ENCODE results near the gene SAMD1. TPM values are rescaled to one million over a fixed set of nuclear protein-coding genes. Genes with fewer than 3 reads are reported as not detected.
A peak's percentile ranks its signal among the peaks of the same experiment; 100 is the strongest.

SAMD1 gene
- total and polyA plus RNA-seq, 9 of the 15 experiments (the other 6 are each of a cell fraction or from before 2014, with no cell fraction given): 2.9 to 96.0 (median 43.5) TPM

DNA sequence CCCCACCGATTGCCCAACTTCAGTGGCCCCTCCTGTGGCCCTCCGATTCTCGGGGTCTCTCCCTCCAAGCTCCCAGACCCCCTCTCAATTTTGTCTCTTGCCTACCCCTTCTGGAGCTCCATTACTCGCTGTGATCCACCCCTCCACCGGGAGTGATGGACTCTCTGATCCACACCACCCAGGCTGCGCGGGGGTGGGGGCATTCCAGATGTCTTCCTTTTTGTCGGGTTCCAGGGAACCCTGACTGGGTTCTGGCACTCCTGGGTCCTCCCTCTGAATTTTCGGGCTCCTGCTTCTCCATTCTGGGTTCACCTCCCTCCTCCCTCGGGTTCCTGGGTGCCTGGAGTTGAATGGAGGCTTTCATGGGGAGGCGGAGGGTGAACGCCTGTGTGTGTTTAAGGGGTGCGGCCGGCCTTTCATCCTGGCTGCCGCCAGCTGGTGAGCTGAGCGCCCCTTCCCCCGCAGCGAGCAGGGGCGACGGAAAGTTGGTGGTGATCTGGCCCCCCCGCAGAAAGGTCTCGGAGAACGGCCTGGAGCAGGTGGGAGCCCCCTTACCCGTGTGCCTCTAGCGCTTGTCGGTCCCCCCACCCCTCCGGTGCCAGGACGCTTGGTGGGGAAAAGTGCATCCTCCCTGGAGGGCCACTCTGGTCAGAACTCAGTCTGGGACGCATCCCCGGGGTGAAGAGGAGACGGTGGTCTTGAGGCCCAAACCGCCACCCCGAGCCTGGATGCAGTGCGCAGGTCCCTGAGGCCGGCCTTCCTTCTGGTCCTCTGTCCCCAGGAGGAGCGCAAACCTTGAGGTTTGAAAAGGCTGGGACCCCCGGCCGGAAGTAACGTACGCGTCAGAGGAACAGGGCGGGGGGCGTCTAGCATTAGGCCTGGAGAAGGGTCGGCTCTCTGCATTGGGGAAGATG is 16.4 kb downstream of the SAMD1 start (continued):
- no peak for TF ChIP-seq TCF7L2 (IDR thresholded peaks at IDR 0.05; ENCODE audit: low read depth, low read length)
- peak in 1 of 2 experiments; percentile 21; a peak in 1 of 4 replicates for TF ChIP-seq SIN3A (IDR thresholded peaks at IDR 0.05; ENCODE audit: borderline replicate concordance in 2 of 2, control insufficient read depth in 1 of 2, low read depth in 2 of 2, low read length in 2 of 2)
- TF ChIP-seq, protein P1, sequence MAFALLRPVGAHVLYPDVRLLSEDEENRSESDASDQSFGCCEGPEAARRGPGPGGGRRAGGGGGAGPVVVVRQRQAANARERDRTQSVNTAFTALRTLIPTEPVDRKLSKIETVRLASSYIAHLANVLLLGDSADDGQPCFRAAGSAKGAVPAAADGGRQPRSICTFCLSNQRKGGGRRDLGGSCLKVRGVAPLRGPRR (CRISPR knock-in tag; IDR thresholded peaks at IDR 0.05): no peak
- no peak for TF ChIP-seq DACH1 (IDR thresholded peaks at IDR 0.05; ENCODE audit: partially characterized antibody)
- peak; percentile 51 for TF ChIP-seq PRDM10 (IDR thresholded peaks at IDR 0.05; ENCODE audit: partially characterized antibody)
- TF ChIP-seq CXXC5 (CRISPR knock-in tag; IDR thresholded peaks at IDR 0.05): no peak
- no peak for TF ChIP-seq ZNF609 (CRISPR knock-in tag; IDR thresholded peaks at IDR 0.05; ENCODE audit: borderline replicate concordance)
- TF ChIP-seq CBFA2T3 (IDR thresholded peaks at IDR 0.05): 0 out of 2 replicates have a peak, but pooled peaks have one; percentile 3
- no peak for TF ChIP-seq ZNF551 (CRISPR knock-in tag; IDR thresholded peaks at IDR 0.05)
- no peak for TF ChIP-seq ATF1 (CRISPR knock-in tag; IDR thresholded peaks at IDR 0.05)
- no peak for TF ChIP-seq ATF1 (tag; IDR thresholded peaks at IDR 0.05)
- no peak for TF ChIP-seq TRIM24 (IDR thresholded peaks at IDR 0.05)
- TF ChIP-seq CBX2 (IDR thresholded peaks at IDR 0.05; ENCODE audit: insufficient read depth, low read length, poor library complexity, severe bottlenecking): no peak
- no peak; the same call in 1 of the 2 replicates for TF ChIP-seq POLR2G (IDR thresholded peaks at IDR 0.05; ENCODE audit: low read depth, low read length)
- no peak for TF ChIP-seq ZNF707 (CRISPR knock-in tag; conservative IDR thresholded peaks at IDR 0.05)
- TF ChIP-seq, protein P2, sequence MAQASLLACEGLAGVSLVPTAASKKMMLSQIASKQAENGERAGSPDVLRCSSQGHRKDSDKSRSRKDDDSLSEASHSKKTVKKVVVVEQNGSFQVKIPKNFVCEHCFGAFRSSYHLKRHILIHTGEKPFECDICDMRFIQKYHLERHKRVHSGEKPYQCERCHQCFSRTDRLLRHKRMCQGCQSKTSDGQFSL (CRISPR knock-in tag; IDR thresholded peaks at IDR 0.05): peak; percentile 73; the same call in 1 of the 2 replicates
- TF ChIP-seq, protein P2 (tag; IDR thresholded peaks at IDR 0.05): no peak
